Measurements from ENCODE around the gene AGK. TPM values are rescaled to one million over a fixed set of nuclear protein-coding genes. Genes with fewer than 3 reads are reported as not detected.

Gene AGK
- total and polyA plus RNA-seq, 2 of the 8 experiments (the other 6 are each of a cell fraction or from before 2014, with no cell fraction given), result 25.8 to 34.0 TPM

DNA sequence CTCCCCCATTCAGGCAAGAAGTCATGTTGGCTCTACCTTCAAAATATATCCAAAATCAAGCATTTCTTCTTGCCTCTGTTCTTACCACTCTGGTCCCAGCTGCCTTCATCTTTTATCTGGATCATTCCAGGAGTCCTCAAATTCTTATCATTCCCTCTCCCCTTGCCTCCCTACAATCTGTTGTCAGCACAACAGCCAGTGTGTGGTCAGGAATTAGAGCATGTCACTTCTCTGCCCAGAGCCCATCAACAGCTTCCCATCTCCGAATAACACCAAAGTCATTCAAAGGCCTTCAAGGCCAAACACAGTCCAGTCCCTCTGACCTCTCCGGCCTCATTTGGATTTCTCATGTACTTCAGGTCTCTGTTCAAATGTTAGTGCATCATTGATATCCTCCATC lies 80.3 kb downstream of the AGK start:
- H3K27ac ChIP-seq (ENCODE audit: low read depth, low read length), result no peak overlapping the region
- H2BK12ac ChIP-seq (ENCODE audit: low read depth, low read length), result no peak overlapping the region
- no peak overlapping the region for H3K14ac ChIP-seq (ENCODE audit: insufficient read length)
- no peak overlapping the region for H3K18ac ChIP-seq (ENCODE audit: extremely low read depth, low read length)
- no peak overlapping the region for H2BK20ac ChIP-seq (ENCODE audit: low read length)
- no peak overlapping the region for H3K23ac ChIP-seq (ENCODE audit: insufficient read length)
- DNase-seq (ENCODE audit: low read depth in 1 of 2, low spot score in 2 of 2) (no peak), FAIRE-seq (no peak)
- peaks cover 0 to 8% (median 2%) of the 10 kb centered on the region in 4 experiments; a peak in 2 of 8 replicates for H3K36me3 ChIP-seq (ENCODE audit: control insufficient read depth in 2 of 4, insufficient read depth in 4 of 4, low read length in 3 of 4)
- no peak overlapping the region for H3K56ac ChIP-seq (replicated peaks; ENCODE audit: insufficient read length, low read depth, low read length)
- no peaks in the 10 kb centered on the region for H4K20me1 ChIP-seq (replicated peaks in 1 of 2; ENCODE audit: control insufficient read depth in 1 of 2, insufficient read depth in 2 of 2, low read length in 2 of 2)
- H3K79me2 ChIP-seq (ENCODE audit: control insufficient read depth in 1 of 2, insufficient read depth in 2 of 2, low read length in 2 of 2), result no peaks in the 10 kb centered on the region
- no peaks in the 10 kb centered on the region for H3K4me1 ChIP-seq (replicated peaks in 1 of 4; ENCODE audit: control insufficient read depth in 3 of 4, insufficient read depth in 4 of 4, low read length in 3 of 4)
- H4K91ac ChIP-seq (replicated peaks; ENCODE audit: insufficient read length, low read length), result no peak overlapping the region
- H2BK120ac ChIP-seq (replicated peaks; ENCODE audit: low read depth, low read length), result no peak overlapping the region
- WGBS, 2 experiments (ENCODE audit: extremely low coverage in 1 of 2, insufficient coverage in 1 of 2, insufficient read length in 1 of 2, insufficient replicate concordance in 2 of 2, low coverage in 1 of 2, low lambda C conversion rate in 2 of 2, missing lambda C conversion rate in 1 of 2), result 90% methylated on average over 2 of the region's 2 CpGs; no CpG with 5 or more reads in 1 of the 2 experiments
- H3K23me2 ChIP-seq (ENCODE audit: low read depth, low read length), result no peaks in the 10 kb centered on the region
- ChIA-PET CTCF (ENCODE audit: partially characterized antibody) (interaction anchor here (1.4 to 1.6 kb wide), 3 partner anchors 11 to 98 kb away, joined by 4 read pairs; no protein-coding TSS in a partner anchor), POLR2A (ENCODE audit: partially characterized antibody) (interaction anchor here (0.9 kb wide), 1 partner anchor 11 kb away, joined by 4 read pairs; no protein-coding TSS in a partner anchor)
- H3K4ac ChIP-seq (replicated peaks; ENCODE audit: insufficient read length, low read depth, low read length), result no peak overlapping the region
- no peak for TF ChIP-seq SIRT6 (IDR thresholded peaks at IDR 0.05; ENCODE audit: low read length)
- TF ChIP-seq CREB1 (IDR thresholded peaks at IDR 0.05), result no peak
- TF ChIP-seq, protein P1, sequence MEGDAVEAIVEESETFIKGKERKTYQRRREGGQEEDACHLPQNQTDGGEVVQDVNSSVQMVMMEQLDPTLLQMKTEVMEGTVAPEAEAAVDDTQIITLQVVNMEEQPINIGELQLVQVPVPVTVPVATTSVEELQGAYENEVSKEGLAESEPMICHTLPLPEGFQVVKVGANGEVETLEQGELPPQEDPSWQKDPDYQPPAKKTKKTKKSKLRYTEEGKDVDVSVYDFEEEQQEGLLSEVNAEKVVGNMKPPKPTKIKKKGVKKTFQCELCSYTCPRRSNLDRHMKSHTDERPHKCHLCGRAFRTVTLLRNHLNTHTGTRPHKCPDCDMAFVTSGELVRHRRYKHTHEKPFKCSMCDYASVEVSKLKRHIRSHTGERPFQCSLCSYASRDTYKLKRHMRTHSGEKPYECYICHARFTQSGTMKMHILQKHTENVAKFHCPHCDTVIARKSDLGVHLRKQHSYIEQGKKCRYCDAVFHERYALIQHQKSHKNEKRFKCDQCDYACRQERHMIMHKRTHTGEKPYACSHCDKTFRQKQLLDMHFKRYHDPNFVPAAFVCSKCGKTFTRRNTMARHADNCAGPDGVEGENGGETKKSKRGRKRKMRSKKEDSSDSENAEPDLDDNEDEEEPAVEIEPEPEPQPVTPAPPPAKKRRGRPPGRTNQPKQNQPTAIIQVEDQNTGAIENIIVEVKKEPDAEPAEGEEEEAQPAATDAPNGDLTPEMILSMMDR (IDR thresholded peaks at IDR 0.05; ENCODE audit: control extremely low read depth in 1 of 3, insufficient read depth in 1 of 3, low read depth in 1 of 3, low read length in 3 of 3), result no peak
- no peak overlapping the region for H2BK5ac ChIP-seq (ENCODE audit: low read depth, low read length)
- H3K4me3 ChIP-seq (ENCODE audit: extremely low read depth in 1 of 4, insufficient read depth in 2 of 4, low read depth in 3 of 4, low read length in 4 of 4), result no peak overlapping the region
- no peak overlapping the region for H2BK15ac ChIP-seq (ENCODE audit: low read length)
- H2AFZ ChIP-seq (ENCODE audit: low read length), result no peak overlapping the region
- no peaks in the 10 kb centered on the region for H3K79me1 ChIP-seq (ENCODE audit: low read depth, low read length)
- no peak overlapping the region for H4K5ac ChIP-seq (ENCODE audit: insufficient read length, low read depth, low read length)
- no peak overlapping the region for H3K4me2 ChIP-seq (ENCODE audit: insufficient read depth in 1 of 2, low read depth in 2 of 2, low read length in 2 of 2)
- H3K9ac ChIP-seq (replicated peaks in 1 of 4; ENCODE audit: extremely low read depth in 1 of 4, low read depth in 3 of 4, low read length in 3 of 4), result no peak overlapping the region
- no peaks in the 10 kb centered on the region for H3K9me3 ChIP-seq (ENCODE audit: insufficient read depth in 2 of 2, low read depth in 1 of 2, low read length in 1 of 2)
- no peaks in the 10 kb centered on the region for H3K27me3 ChIP-seq (replicated peaks in 1 of 4; ENCODE audit: control insufficient read depth in 3 of 4, extremely low read depth in 1 of 4, insufficient read depth in 3 of 4, low read length in 3 of 4)
- no peak overlapping the region for H2AK5ac ChIP-seq (ENCODE audit: low read depth, low read length)
- no peak overlapping the region for H4K8ac ChIP-seq (ENCODE audit: extremely low read depth, insufficient read depth, low read length)
